GM15510 (cell line): ENCODE results near the gene PSMA6.

Source experiments
- POLR2A ChIP-seq: IDR thresholded peaks from 3 replicates; pipeline ENCODE4 v1.6.1; 2011; ENCODE audit warnings: borderline replicate concordance; ENCODE audit not compliant: insufficient read length; ENCODE audit errors: extremely low read depth

The PSMA6 gene

GRCh38 chr14:35344107-35344807 is 52.1 kb downstream of the PSMA6 start:
- no peak for TF ChIP-seq POLR2A

GRCh38 chr14:35346738-35347322 is 54.6 kb downstream of the PSMA6 start:
- TF ChIP-seq POLR2A, result no peak

GRCh38 chr14:35347323-35348043 is 55.3 kb downstream of the PSMA6 start:
- no peak for TF ChIP-seq POLR2A

- TF ChIP-seq POLR2A, result no peak
Measured at GRCh38 chr14:35349496-35350365, 57.5 kb downstream of the PSMA6 start.

- TF ChIP-seq POLR2A, result no peak
Measured at GRCh38 chr14:35351497-35351896, 59.3 kb downstream of the PSMA6 start.

- TF ChIP-seq POLR2A, result no peak
Measured at GRCh38 chr14:35351897-35352273, 59.7 kb downstream of the PSMA6 start.

- no peak for TF ChIP-seq POLR2A
Measured at GRCh38 chr14:35352274-35353233, 60.4 kb downstream of the PSMA6 start.

- no peak for TF ChIP-seq POLR2A
Measured at GRCh38 chr14:35353409-35354172, 61.4 kb downstream of the PSMA6 start.

- no peak for TF ChIP-seq POLR2A
Measured at GRCh38 chr14:35355981-35356841, 64.0 kb downstream of the PSMA6 start.

- TF ChIP-seq POLR2A, result no peak
Measured at GRCh38 chr14:35361141-35361480, 68.9 kb downstream of the PSMA6 start.

- TF ChIP-seq POLR2A, result no peak
Measured at GRCh38 chr14:35362450-35362849, 70.3 kb downstream of the PSMA6 start.

GRCh38 chr14:35362911-35363374 is 70.8 kb downstream of the PSMA6 start:
- TF ChIP-seq POLR2A, result no peak
